Measurements from ENCODE around the gene H2BW2.
"Not testable (repeated sequence)": the region's sequence is repeated elsewhere in the genome, so short reads cannot be mapped to it uniquely, and the experiment has no call there.

H2BW2 gene

DNA sequence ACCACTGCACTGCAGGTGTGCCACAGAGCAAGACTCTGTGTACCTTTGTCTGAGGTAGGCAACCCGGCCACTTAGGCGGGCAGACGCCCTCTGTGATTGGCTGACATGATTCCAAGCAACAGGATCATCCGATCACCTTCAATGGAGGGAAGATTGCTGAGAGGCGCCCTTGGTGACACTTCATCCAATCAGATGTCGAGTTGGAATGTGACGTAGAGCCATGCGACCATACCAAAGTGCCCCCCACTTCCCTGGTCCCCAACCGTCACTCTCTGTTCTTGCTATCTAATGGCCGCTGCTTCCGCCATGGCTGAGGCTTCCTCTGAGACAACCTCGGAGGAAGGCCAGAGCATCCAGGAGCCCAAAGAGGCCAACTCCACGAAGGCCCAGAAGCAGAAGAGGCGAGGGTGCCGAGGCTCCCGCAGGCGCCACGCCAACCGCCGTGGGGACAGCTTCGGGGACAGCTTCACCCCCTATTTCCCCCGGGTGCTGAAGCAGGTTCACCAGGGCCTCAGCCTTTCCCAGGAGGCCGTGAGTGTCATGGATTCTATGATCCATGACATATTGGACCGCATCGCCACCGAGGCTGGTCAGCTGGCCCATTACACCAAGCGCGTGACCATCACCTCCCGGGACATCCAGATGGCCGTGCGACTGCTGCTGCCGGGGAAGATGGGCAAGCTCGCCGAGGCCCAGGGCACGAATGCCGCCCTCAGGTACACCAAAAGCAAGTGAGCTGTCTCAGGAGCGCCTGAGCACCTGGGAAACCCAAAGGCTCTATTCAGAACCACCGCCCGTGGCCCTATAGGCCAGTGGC lies at the start of gene H2BW2:
H2BW2 (plus strand) TSS at position 268 of the 817 bp plus-strand sequence; CDS start at position 307, 39 bp downstream.
- DNase-seq = no peak

DNA sequence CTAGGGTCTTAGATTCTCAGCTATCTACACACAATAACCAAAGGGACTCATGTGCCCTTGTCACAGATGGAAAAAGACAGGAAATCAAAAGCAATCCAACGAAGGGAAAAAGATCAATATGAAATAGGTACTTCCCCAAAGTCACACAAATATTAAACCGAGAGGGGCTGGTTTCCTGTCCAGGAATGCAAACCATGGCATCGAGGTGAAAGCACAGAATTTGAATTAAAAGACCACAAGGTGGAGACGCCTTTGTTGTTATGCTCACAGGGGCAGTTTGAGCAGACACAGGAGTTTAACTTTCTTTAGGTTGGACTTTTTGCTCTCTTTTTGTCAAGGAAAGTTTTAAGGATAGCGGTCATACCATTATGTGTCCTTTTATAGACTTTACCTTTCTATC lies 40.5 kb upstream of the H2BW2 start:
- DNase-seq = no peak

DNA sequence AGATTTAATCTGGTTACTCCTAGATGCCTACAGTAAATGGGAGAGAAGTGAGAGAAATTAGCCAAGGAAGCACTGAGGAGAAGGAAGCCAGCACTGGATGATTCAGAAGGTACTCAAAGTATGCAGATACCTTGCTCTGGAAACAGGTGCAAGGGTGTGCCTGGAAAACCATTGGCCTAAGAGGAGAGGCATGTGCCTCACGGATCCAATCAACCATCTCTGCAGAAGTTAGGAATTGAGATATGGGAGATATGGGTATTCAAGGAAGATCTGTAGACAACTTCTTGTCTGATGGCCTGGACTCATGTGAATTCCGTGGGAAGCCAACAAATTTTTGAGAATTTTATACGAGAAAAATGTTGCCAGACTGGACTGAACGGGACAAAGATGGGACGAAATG lies 30.9 kb upstream of the H2BW2 start:
- no peak for DNase-seq

GRCh38 chrX:104013158-104013557 lies 26.6 kb upstream of the H2BW2 start:
- DNase-seq = no peak

DNA sequence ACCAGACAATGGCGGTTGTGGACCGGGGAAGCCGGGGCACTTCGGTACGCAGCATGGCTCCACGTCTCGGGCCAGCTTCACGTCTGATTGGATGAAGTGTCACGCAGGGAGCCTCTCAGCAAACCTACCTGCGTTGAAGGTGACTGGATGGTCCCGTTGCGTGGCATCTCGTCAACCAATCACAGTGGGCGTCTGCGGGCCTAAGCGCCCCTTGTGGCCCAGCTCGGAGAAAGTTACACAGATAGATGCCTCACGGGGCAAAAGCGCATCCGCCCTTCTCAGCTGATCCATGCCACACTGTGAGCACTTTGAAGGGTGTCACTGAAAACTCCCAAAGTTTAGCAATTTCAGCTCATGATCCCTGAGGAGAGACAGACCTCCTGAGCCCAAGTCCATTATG lies 26.1 kb upstream of the H2BW2 start, which contains the start of gene H2BW1:
H2BW1 (minus strand) TSS at position 103 of the 400 bp plus-strand sequence. CDS start 132 bp downstream, outside the sequence.
- DNase-seq = no peak

DNA sequence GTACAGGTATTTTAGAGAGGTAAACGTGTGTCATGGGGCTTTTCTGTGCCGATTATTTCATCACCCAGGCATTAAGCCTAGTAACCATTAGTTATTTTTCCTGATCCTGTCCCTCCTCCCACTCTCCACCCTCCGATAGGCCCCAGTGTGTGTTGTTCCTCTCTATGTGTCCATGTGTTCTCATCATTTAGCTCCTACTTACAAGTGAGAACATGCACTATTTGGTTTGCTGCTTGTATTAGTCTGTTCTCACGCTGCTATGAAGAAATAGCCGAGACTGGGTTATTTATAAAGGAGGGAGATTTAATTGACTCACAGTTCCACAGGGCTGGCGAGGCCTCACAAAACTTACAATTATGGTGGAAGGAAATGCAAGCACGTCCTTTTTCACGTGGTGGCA lies 24.2 kb upstream of the H2BW2 start:
- DNase-seq = not testable (repeated sequence)

DNA sequence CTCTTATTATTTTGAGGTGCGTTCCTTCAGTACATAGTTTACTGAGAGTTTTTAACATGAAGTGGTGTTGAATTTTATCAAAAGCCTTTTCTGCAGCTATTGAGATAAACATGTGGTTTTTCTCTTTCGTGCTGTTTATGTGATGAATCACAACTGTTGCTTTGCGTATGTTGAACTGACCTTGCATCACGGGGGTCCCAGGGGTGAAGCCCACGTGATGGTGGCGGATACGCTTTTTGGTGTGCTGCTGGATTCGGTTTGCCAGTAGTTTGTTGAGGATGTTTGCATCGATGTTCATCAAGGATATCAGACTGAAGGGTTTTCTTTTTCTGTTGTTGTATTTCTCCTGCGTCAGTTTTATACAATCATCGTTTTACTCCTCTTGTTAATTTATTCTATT lies 21.6 kb upstream of the H2BW2 start:
- DNase-seq = no peak

GRCh38 chrX:104041003-104041402 lies 1.2 kb downstream of the H2BW2 start:
- no peak for DNase-seq

GRCh38 chrX:104045642-104046041 lies 5.9 kb downstream of the H2BW2 start:
- no peak for DNase-seq

DNA sequence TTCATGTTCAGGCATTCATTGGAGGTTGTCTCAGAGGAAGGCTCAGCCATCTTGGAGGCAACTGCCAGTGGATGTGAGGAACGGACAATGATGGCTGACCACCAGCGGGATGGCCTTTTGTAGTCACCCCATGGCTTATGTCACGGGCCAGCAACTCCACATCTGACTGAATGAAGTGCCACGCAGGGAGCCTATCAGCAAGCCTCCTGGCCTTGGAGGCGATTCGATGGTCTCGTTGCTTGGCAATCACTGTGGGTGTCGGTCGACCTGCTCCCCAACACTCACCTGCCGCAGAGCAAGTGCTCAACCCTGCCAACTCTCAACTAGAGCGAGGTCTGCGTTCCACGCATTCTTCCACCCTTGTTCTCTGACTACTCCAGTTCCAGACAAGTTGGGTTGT lies 7.4 kb downstream of the H2BW2 start:
- DNase-seq = no peak

DNA sequence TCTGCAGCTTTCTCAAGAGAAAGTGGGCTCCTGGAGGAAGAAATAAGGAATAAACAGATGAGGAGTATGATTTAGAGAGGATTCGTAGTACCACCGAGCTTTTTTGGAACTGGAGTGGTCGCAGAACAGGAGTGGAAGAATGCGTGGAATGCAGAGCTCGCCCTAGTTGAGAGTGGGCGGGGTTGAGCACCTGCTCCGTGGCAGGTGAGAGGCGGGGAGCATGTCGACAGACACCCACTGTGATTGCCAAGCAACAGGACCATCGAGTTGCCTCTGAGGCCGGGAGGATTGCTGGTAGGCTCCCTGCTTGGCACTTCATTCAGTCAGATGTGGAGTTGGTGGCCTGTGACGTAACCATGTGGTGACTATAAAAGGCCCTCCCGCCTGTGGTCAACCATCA lies 15.2 kb downstream of the H2BW2 start:
- DNase-seq = not testable (repeated sequence)

DNA sequence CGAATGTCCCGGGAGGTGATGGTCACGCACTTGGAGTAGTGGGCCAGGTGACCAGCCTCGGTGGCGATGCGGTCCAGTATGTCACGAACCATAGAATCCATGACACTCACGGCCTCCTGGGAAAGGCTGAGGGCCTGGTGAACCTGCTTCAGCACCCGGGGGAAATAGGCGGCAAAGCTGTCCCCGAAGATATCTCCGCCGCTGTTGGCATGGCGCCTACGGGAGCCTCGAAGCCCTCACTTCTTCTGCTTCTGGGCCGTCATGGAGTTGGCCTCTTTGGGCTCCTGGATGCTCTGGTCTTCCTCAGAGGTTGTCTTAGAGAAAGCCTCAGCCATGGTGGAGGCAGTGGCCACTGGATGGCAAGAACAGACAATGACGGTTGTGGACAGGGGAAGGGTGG lies 22.9 kb downstream of the H2BW2 start:
- DNase-seq = not testable (repeated sequence)

DNA sequence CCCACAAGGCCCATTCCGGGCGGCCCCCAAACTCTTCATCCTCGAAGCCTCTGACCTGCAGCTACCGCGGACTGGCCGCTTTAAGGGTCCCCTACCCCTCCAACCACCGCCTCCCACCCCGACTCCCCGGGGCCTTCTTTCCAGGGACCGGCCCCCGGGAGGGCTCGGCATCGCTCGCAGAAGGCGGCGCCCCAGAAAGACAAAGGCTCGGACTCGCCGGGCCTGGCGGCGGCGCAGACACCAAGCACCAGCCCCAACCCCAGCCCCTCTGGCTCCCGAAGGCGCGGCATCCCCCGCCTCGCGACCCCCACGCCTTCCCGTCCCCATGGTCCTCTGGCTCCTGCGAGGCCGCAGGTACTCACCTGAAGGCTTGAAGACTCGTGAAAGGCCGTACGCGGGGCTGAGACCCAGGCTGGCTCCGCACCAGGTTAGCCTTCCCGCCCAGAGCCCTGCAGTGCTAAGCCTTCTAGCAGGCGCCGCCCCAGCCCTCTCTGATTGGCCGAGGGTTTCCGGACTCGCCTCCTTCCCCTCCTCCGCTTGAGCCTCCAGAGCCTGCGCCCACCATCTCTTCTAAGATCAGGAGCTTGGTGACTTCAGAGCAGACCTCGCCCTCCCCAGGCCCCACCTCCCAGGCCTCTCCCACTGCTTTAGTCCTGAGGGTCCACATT lies 36.2 kb downstream of the H2BW2 start, which contains the start of gene TMSB15C:
TMSB15C (minus strand) TSS at position 459 of the 668 bp plus-strand sequence.
- not testable (repeated sequence) for DNase-seq

- DNase-seq = not testable (repeated sequence)
Observed at GRCh38 chrX:104077854-104078253, 38.1 kb downstream of the H2BW2 start.

- DNase-seq = no peak
Observed at GRCh38 chrX:104084063-104084462, 44.3 kb downstream of the H2BW2 start.

- no peak for DNase-seq
Observed at GRCh38 chrX:104084534-104085277, 45.0 kb downstream of the H2BW2 start.

DNA sequence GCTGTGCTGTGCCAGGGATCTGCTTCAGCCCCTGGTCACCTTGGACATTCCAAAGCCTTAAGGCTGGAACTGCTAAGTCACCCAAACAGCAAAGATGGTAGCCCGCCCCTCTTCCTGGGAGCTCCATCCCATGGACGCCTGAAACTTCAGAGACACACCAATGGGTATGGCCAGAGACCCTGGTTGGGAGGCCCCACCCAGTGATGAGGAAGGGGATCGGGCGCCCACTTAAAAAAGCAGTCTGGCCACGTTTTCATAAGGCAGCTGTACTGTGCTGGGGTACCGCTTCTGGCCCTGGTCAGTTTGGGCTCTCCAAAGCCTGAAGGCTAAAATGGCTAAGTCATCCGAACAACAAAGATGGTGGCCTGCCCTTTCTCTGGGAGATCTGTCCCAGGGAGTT lies 45.7 kb downstream of the H2BW2 start:
- no peak for DNase-seq

GRCh38 chrX:104085919-104086318 lies 46.2 kb downstream of the H2BW2 start:
- DNase-seq = no peak
